Panc1 (cell line): ENCODE results near the gene LDLRAD4.

Experiments
- POLR2AphosphoS5 ChIP-seq: IDR thresholded peaks from 2 replicates; pipeline ENCODE4 v1.6.1; 2012; ENCODE audit warnings: mild to moderate bottlenecking, low read depth, low read length, moderate library complexity
- SIN3A ChIP-seq: IDR thresholded peaks from 2 replicates; pipeline ENCODE4 v1.6.1; 2012; ENCODE audit warnings: low read depth, mild to moderate bottlenecking, low read length, moderate library complexity, borderline replicate concordance; ENCODE audit not compliant: insufficient read depth
- TCF7L2 ChIP-seq: IDR thresholded peaks from 2 replicates; pipeline ENCODE4 v1.6.1; 2011; ENCODE audit warnings: mild to moderate bottlenecking, low read depth, low read length, inconsistent platforms
- TF ChIP-seq, protein P1 (sequence below): fragments of 450-650 bp; IDR thresholded peaks from 2 replicates; pipeline ENCODE4 v1.5.1; 2017; ENCODE audit warnings: mild to moderate bottlenecking
- TF ChIP-seq, protein P2 (sequence below), 2 experiments: IDR thresholded peaks; 2 replicates each; pipeline ENCODE4 v1.6.1; 2011 to 2012; ENCODE audit warnings: low read depth in 2 of 2, control low read depth in 1 of 2, low read length in 1 of 2, mild to moderate bottlenecking in 1 of 2, moderate library complexity in 1 of 2; ENCODE audit not compliant: insufficient read depth in 1 of 2

DNA sequence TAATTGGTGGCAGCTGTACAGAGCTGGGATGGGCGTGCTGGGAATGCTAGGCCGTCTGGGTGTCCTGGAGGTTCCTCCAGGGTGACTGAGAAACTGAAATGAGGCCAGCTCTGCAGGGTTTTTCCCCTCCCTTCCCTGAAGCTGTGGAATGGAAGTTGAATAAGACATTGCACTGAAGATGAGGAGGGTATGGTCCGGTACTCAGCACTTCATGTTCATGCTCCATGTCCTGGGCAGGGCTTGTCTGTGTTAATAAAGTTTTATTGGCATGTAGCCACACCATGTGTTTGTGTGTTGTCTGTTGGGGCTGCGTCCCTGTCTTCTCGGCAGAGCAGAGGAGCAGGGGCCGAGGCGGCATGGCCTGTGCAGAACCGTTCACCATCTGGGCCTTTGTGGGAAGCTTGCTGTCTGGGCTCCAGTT, 154.0 kb downstream of the LDLRAD4 start:
- TF ChIP-seq, protein P1, sequence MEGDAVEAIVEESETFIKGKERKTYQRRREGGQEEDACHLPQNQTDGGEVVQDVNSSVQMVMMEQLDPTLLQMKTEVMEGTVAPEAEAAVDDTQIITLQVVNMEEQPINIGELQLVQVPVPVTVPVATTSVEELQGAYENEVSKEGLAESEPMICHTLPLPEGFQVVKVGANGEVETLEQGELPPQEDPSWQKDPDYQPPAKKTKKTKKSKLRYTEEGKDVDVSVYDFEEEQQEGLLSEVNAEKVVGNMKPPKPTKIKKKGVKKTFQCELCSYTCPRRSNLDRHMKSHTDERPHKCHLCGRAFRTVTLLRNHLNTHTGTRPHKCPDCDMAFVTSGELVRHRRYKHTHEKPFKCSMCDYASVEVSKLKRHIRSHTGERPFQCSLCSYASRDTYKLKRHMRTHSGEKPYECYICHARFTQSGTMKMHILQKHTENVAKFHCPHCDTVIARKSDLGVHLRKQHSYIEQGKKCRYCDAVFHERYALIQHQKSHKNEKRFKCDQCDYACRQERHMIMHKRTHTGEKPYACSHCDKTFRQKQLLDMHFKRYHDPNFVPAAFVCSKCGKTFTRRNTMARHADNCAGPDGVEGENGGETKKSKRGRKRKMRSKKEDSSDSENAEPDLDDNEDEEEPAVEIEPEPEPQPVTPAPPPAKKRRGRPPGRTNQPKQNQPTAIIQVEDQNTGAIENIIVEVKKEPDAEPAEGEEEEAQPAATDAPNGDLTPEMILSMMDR, result no peak
- TF ChIP-seq POLR2AphosphoS5 (no peak), SIN3A (no peak), TCF7L2 (no peak)
- TF ChIP-seq, protein P2, sequence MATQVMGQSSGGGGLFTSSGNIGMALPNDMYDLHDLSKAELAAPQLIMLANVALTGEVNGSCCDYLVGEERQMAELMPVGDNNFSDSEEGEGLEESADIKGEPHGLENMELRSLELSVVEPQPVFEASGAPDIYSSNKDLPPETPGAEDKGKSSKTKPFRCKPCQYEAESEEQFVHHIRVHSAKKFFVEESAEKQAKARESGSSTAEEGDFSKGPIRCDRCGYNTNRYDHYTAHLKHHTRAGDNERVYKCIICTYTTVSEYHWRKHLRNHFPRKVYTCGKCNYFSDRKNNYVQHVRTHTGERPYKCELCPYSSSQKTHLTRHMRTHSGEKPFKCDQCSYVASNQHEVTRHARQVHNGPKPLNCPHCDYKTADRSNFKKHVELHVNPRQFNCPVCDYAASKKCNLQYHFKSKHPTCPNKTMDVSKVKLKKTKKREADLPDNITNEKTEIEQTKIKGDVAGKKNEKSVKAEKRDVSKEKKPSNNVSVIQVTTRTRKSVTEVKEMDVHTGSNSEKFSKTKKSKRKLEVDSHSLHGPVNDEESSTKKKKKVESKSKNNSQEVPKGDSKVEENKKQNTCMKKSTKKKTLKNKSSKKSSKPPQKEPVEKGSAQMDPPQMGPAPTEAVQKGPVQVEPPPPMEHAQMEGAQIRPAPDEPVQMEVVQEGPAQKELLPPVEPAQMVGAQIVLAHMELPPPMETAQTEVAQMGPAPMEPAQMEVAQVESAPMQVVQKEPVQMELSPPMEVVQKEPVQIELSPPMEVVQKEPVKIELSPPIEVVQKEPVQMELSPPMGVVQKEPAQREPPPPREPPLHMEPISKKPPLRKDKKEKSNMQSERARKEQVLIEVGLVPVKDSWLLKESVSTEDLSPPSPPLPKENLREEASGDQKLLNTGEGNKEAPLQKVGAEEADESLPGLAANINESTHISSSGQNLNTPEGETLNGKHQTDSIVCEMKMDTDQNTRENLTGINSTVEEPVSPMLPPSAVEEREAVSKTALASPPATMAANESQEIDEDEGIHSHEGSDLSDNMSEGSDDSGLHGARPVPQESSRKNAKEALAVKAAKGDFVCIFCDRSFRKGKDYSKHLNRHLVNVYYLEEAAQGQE (IDR thresholded peaks at IDR 0.05; ENCODE audit: insufficient read depth in 1 of 2, low read depth in 2 of 2, low read length in 1 of 2), result no peak
